ENCODE measurements around the gene FN3K.
"Not testable (repeated sequence)": the region's sequence is repeated elsewhere in the genome, so short reads cannot be mapped to it uniquely, and the experiment has no call there.

FN3K gene

GRCh38 chr17:82769041-82769440 lies 33.6 kb downstream of the FN3K start:
- no peak overlapping the region for H3K27ac ChIP-seq
- TF ChIP-seq ZFX (IDR thresholded peaks at IDR 0.05) (no peak), CTCF (conservative IDR thresholded peaks at IDR 0.05) (no peak)

- peak overlapping the region; percentile 35 for H3K27ac ChIP-seq
- TF ChIP-seq ZFX (IDR thresholded peaks at IDR 0.05) (no peak), CTCF (conservative IDR thresholded peaks at IDR 0.05) (no peak)
Observed at GRCh38 chr17:82772026-82772425, 36.6 kb downstream of the FN3K start.

GRCh38 chr17:82774456-82774855 lies 39.0 kb downstream of the FN3K start:
- H3K27ac ChIP-seq, result not testable (repeated sequence)

DNA sequence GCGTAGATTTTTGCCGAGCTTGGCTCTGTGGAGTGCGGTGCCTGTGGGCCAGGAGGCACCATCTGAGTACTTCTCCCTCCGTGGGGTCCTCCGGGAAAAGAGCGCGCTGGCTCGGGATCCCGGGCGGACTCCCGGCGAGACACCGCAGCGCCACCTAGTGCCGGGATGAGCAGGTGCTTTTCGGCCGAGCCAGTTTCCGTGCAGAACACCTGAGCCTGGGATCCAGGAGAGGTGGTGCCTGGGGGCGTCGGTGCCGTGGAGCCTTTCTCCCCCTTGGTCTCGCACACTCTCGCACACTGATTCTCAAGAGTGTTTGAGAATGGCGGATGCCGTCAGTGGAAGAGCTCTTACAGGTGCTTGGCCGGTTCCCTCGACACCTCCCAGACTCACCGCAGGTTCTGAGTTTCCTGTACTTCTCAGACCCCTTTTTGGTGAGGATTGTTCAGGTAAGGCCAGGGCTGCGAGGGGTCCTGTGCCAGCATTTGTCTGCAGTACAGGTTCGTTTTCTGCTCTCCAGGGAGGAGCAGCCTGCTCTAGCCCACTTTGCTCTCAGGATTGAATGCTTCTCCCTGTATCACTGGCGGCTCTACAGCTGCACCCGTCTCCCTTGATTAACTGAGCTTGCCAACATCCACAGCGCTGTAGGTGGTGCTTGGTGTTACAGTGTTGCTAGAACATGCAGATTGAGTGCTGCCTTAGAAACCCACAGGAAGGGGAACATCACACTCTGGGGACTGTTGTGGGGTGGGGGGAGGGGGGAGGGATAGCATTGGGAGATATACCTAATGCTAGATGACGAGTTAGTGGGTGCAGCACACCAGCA lies 39.8 kb downstream of the FN3K start:
- H3K27ac ChIP-seq, result no peak overlapping the region
- TF ChIP-seq ZFX (IDR thresholded peaks at IDR 0.05), result no peak
- peak; percentile 98 for TF ChIP-seq CTCF (conservative IDR thresholded peaks at IDR 0.05)

DNA sequence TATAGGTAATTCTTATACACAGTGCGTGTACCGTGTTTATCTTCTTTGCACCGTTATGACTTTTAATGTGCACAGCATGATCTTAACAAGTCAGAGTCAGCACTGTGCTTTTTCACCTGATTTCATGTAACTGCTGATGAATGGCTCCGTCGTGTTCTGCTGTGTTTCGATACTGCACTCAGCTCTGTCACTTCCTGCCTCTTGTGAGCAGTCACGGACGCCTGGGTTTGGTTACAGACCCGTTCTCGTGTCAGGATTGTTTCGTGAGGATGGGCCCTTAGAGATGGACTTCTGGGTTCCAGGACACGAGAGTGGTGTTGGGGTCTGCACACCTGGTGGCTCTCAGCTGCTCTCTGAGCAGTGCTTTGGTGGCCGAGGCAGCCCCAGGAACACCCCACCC lies 41.0 kb downstream of the FN3K start:
- TF ChIP-seq ZFX (IDR thresholded peaks at IDR 0.05), result no peak
- TF ChIP-seq CTCF (conservative IDR thresholded peaks at IDR 0.05), result no peak

GRCh38 chr17:82777778-82778375 lies 42.5 kb downstream of the FN3K start:
- H3K27ac ChIP-seq, result not testable (repeated sequence)
- TF ChIP-seq CTCF (conservative IDR thresholded peaks at IDR 0.05), result peak; percentile 77

More for the DNA sequence above, 41.0 kb downstream of the FN3K start:
- no peak overlapping the region for H3K27ac ChIP-seq

DNA sequence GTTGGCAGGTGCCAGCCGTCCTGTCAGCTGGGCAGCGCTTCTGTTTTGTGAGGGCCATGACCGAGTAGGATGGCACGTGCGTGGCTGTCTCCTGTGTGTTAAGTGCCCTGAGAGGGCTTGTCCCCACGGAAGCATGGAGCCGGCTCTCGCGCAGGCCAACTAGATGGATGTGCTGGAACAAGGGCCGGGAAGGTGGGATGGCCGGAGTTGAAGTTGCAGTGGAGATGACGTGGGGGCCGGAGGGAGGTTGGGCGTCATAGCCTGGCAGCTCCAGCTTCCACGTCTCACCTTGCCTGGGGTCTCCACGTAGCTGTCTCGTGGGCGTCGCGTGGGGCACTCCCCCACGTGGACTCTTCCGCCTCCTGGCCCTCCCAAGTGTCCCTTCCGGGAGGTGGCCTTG lies 44.1 kb downstream of the FN3K start:
- H3K27ac ChIP-seq, result no peak overlapping the region
- no peak for TF ChIP-seq CTCF (conservative IDR thresholded peaks at IDR 0.05)
- TF ChIP-seq ZFX (IDR thresholded peaks at IDR 0.05), result no peak

DNA sequence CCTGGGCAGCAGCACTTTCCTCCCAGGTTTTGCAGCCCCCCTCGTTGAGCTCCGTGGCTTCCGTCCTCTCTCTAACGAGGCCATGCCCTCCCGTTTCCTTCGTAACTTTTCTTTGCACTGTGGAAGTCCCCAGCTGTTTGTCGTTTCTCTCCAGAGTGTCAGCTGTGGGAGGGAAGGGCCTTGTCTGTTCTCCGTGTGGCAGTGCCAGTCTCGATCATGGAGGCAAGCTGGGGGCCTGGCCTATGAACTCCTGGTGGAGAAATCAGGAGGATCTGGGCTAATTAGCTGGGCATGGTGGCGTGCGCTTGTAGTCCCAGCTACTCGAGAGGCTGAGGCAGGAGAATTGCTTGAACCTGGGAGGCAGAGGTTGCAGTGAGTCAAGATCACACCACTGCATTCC lies 44.8 kb downstream of the FN3K start:
- H3K27ac ChIP-seq, result no peak overlapping the region

More for the DNA sequence above, 44.8 kb downstream of the FN3K start:
- TF ChIP-seq CTCF (conservative IDR thresholded peaks at IDR 0.05), result no peak
- TF ChIP-seq ZFX (IDR thresholded peaks at IDR 0.05), result no peak

Measured in C4-2B (cell line).